ENCODE results near the gene BPIFB6. TPM values are rescaled to one million over a fixed set of nuclear protein-coding genes. Genes with fewer than 3 reads are reported as not detected.

Gene BPIFB6
- total RNA-seq, 1 experiment from 2014 or later: not detected

GRCh38 chr20:33034901-33035492 is 3.5 kb downstream of the BPIFB6 start:
- Histone ChIP-seq H3K36me3 (ENCODE audit: low read depth) (no peaks in the 10 kb centered on the region), H4K20me1 (ENCODE audit: insufficient read depth) (no peaks in the 10 kb centered on the region), H3K27me3 (ENCODE audit: insufficient read depth, low read depth) (peaks cover 98% of the 10 kb centered on the region), H3K4me2 (no peak overlapping the region), H3K9me2 (ENCODE audit: insufficient read depth) (no peaks in the 10 kb centered on the region), H3K9me3 (ENCODE audit: insufficient read depth, low read depth) (no peaks in the 10 kb centered on the region), H3K79me2 (ENCODE audit: low read depth) (no peaks in the 10 kb centered on the region), H3K4me1 (replicated peaks; ENCODE audit: insufficient read depth) (no peaks in the 10 kb centered on the region), H3K27ac (no peak overlapping the region), H3F3A (ENCODE audit: insufficient read depth, low read depth) (no peaks in the 10 kb centered on the region), H3K4me3 (no peak overlapping the region), H2AFZ (no peak overlapping the region)
- CTCF ChIA-PET: no interaction called here
- DNase-seq: no peak
- BruUV-seq (replicated peaks): no TSS peak
- intact Hi-C loops (cut with micrococcal nuclease; ENCODE audit: unreplicated experiment): no loop called here
- POLR2A ChIA-PET (ENCODE audit: unreplicated experiment): no interaction called here
- TF ChIP-seq EZH2 (IDR thresholded peaks at IDR 0.05; ENCODE audit: low read depth): no peak
- no peak for TF ChIP-seq CTCF (conservative IDR thresholded peaks at IDR 0.05)

GRCh38 chr20:33037456-33037855 is 6.0 kb downstream of the BPIFB6 start:
- H3K4me2 ChIP-seq: no peak overlapping the region
- H2AFZ ChIP-seq: no peak overlapping the region
- BruUV-seq (replicated peaks): no TSS peak
- no peaks in the 10 kb centered on the region for H3K9me2 ChIP-seq (ENCODE audit: insufficient read depth)
- peaks cover 93% of the 10 kb centered on the region for H3K27me3 ChIP-seq (ENCODE audit: insufficient read depth, low read depth)
- no peaks in the 10 kb centered on the region for H3K36me3 ChIP-seq (ENCODE audit: low read depth)
- no peak overlapping the region for H3K27ac ChIP-seq
- no peaks in the 10 kb centered on the region for H3K79me2 ChIP-seq (ENCODE audit: low read depth)
- H4K20me1 ChIP-seq (ENCODE audit: insufficient read depth): no peaks in the 10 kb centered on the region
- H3K4me1 ChIP-seq (replicated peaks; ENCODE audit: insufficient read depth): no peaks in the 10 kb centered on the region
- CTCF ChIA-PET: no interaction called here
- TF ChIP-seq CTCF (conservative IDR thresholded peaks at IDR 0.05): no peak
- no peak overlapping the region for H3K4me3 ChIP-seq
- POLR2A ChIA-PET (ENCODE audit: unreplicated experiment): no interaction called here
- DNase-seq: no peak
- intact Hi-C loops (cut with micrococcal nuclease; ENCODE audit: unreplicated experiment): no loop called here
- no peaks in the 10 kb centered on the region for H3F3A ChIP-seq (ENCODE audit: insufficient read depth, low read depth)
- H3K9me3 ChIP-seq (ENCODE audit: insufficient read depth, low read depth): no peaks in the 10 kb centered on the region

GRCh38 chr20:33038243-33038642 is 6.8 kb downstream of the BPIFB6 start:
- POLR2A ChIA-PET (ENCODE audit: unreplicated experiment): no interaction called here
- CTCF ChIA-PET: no interaction called here
- BruUV-seq (replicated peaks): no TSS peak

GRCh38 chr20:33042430-33042829 is 11.0 kb downstream of the BPIFB6 start:
- H3K4me1 ChIP-seq (replicated peaks; ENCODE audit: insufficient read depth): no peaks in the 10 kb centered on the region
- TF ChIP-seq EZH2 (IDR thresholded peaks at IDR 0.05; ENCODE audit: low read depth): no peak
- TF ChIP-seq CTCF (conservative IDR thresholded peaks at IDR 0.05): no peak
- H3K4me2 ChIP-seq: no peak overlapping the region
- H3K79me2 ChIP-seq (ENCODE audit: low read depth): no peaks in the 10 kb centered on the region
- POLR2A ChIA-PET (ENCODE audit: unreplicated experiment): interaction anchor here (0.5 kb wide), 1 partner anchor 27 kb away, joined by 8 read pairs; no protein-coding TSS in a partner anchor
- no peaks in the 10 kb centered on the region for H3K36me3 ChIP-seq (ENCODE audit: low read depth)
- CTCF ChIA-PET: no interaction called here
- peaks cover 78% of the 10 kb centered on the region for H3K27me3 ChIP-seq (ENCODE audit: insufficient read depth, low read depth)
- intact Hi-C loops (cut with micrococcal nuclease; ENCODE audit: unreplicated experiment): no loop called here
- H3K9me3 ChIP-seq (ENCODE audit: insufficient read depth, low read depth): peaks cover 9% of the 10 kb centered on the region; the same call in 1 of the 2 replicates
- no peaks in the 10 kb centered on the region for H3F3A ChIP-seq (ENCODE audit: insufficient read depth, low read depth)
- H4K20me1 ChIP-seq (ENCODE audit: insufficient read depth): no peaks in the 10 kb centered on the region
- no peak overlapping the region for H2AFZ ChIP-seq
- H3K4me3 ChIP-seq: no peak overlapping the region
- no peaks in the 10 kb centered on the region for H3K9me2 ChIP-seq (ENCODE audit: insufficient read depth)
- DNase-seq: no peak
- H3K27ac ChIP-seq: no peak overlapping the region
- no TSS peak for BruUV-seq (replicated peaks)

More at GRCh38 chr20:33038243-33038642, 6.8 kb downstream of the BPIFB6 start:
- H3K9me3 ChIP-seq (ENCODE audit: insufficient read depth, low read depth): no peaks in the 10 kb centered on the region
- H3F3A ChIP-seq (ENCODE audit: insufficient read depth, low read depth): no peaks in the 10 kb centered on the region
- DNase-seq: no peak
- no peak overlapping the region for H3K4me2 ChIP-seq
- no peaks in the 10 kb centered on the region for H3K4me1 ChIP-seq (replicated peaks; ENCODE audit: insufficient read depth)
- no peaks in the 10 kb centered on the region for H4K20me1 ChIP-seq (ENCODE audit: insufficient read depth)
- no peak overlapping the region for H3K27ac ChIP-seq
- H3K79me2 ChIP-seq (ENCODE audit: low read depth): no peaks in the 10 kb centered on the region
- no peaks in the 10 kb centered on the region for H3K9me2 ChIP-seq (ENCODE audit: insufficient read depth)
- TF ChIP-seq EZH2 (IDR thresholded peaks at IDR 0.05; ENCODE audit: low read depth): no peak
- no peaks in the 10 kb centered on the region for H3K36me3 ChIP-seq (ENCODE audit: low read depth)
- no peak overlapping the region for H3K4me3 ChIP-seq
- intact Hi-C loops (cut with micrococcal nuclease; ENCODE audit: unreplicated experiment): no loop called here
- peaks cover 93% of the 10 kb centered on the region for H3K27me3 ChIP-seq (ENCODE audit: insufficient read depth, low read depth)
- H2AFZ ChIP-seq: no peak overlapping the region
